ENCODE results near the gene PIAS3. TPM values are rescaled to one million over a fixed set of nuclear protein-coding genes. Genes with fewer than 3 reads are reported as not detected.

The PIAS3 gene
- total and polyA plus RNA-seq, 10 of the 15 experiments (the other 5 are each of a cell fraction or from before 2014, with no cell fraction given): 0.85 to 14.9 (median 10.6) TPM

DNA sequence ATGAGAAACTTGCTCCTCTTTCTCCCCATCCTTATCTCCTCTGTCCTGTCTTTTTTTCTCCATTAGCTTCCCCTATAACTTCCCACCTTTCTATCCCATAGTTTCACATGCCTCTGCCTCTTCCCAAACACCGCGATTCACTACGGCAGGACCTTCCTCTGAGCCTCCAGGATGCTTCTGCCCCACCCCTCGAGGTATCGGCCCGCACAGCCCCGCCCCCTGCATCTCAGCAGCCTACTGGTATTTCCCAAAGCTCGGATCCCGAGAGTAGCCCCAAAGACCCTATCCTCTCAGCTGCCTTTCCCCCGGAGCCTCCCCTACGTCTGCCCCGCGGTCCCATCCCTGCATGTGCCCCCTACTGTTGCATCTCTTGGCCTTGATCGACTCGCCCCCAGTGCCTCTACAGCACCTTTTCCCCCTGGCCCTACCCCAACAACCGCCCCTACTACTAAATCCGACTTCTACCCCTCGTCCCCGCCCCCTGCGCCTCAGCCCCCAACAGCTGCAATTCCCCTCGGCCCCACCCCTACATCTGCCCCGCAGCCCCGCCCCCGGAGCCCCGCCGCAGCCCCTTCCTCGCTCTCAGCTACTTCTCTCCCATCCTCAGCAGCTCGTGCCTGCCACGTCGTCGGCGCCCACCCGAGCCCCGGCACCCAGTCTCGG lies 512 bp downstream of the PIAS3 start:
- no peaks in the 10 kb centered on the region for H4K20me1 ChIP-seq (ENCODE audit: control insufficient read depth, insufficient read depth)
- intact Hi-C loops (cut with micrococcal nuclease; ENCODE audit: unreplicated experiment): no loop called here
- H3K4me3 ChIP-seq: peak overlapping the region; percentile 82
- no peak for FAIRE-seq
- peak overlapping the region; percentile 81 for H2AFZ ChIP-seq (ENCODE audit: control insufficient read depth, low read depth, low read length)
- 4% methylated on average over 15 of the region's 35 CpGs for WGBS (ENCODE audit: insufficient coverage, insufficient replicate concordance, low lambda C conversion rate, missing lambda C conversion rate)
- ChIA-PET SMC1A (ENCODE audit: uncharacterized antibody, unreplicated experiment) (interaction anchor here (0.6 to 4.7 kb wide), 13 partner anchors 12 to 135 kb away, joined by 3 to 54 read pairs (median 5); partner anchors contain the start of genes ANKRD34A, NUDT17, POLR3C and POLR3GL), RAD21 (ENCODE audit: unreplicated experiment) (interaction anchor here (0.6 to 4.7 kb wide), 15 partner anchors 12 to 183 kb away, joined by 3 to 69 read pairs (median 4); partner anchors contain the start of genes ANKRD34A, HJV, ITGA10 and LIX1L), POLR2A (interaction anchor here (0.6 to 4.4 kb wide), 22 partner anchors 10 to 250 kb away, joined by 3 to 25 read pairs (median 6); partner anchors contain the start of genes ANKRD34A, ANKRD35, GPR89A and LIX1L), CTCF (interaction anchor here (1.1 to 8.0 kb wide), 16 partner anchors 12 to 175 kb away, joined by 3 to 172 read pairs (median 6); partner anchors contain the start of genes ANKRD34A, ITGA10, NUDT17 and POLR3C)
- peak overlapping the region; percentile 51; the same call in 1 of the 2 replicates for H3K4me2 ChIP-seq (ENCODE audit: control insufficient read depth, insufficient read depth)
- peaks cover 4 to 5% of the 10 kb centered on the region in 2 experiments; a peak in 3 of 4 replicates for H3K36me3 ChIP-seq (ENCODE audit: control insufficient read depth in 2 of 2, insufficient read depth in 2 of 2, low read length in 1 of 2)
- in situ Hi-C loops (cut with MboI): loop anchor here (5.0 kb wide), 1 partner anchor 59 kb away; the partner anchor contains the start of gene PEX11B
- no peaks in the 10 kb centered on the region for H3K4me1 ChIP-seq (ENCODE audit: control insufficient read depth, insufficient read depth, low read length)
- DNase-seq (ENCODE audit: low read depth, low spot score): no peak
- H3K9me3 ChIP-seq (replicated peaks; ENCODE audit: control insufficient read depth, insufficient read depth, low read length): no peaks in the 10 kb centered on the region
- H3K27me3 ChIP-seq (replicated peaks in 1 of 2; ENCODE audit: control insufficient read depth in 2 of 2, insufficient read depth in 2 of 2, low read length in 1 of 2): no peaks in the 10 kb centered on the region
- peak overlapping the region; percentile 68; the same call in 1 of the 2 replicates for H3K9ac ChIP-seq (ENCODE audit: control insufficient read depth, insufficient read depth, low read length)
- BruUV-seq (replicated peaks): no TSS peak
- H3K27ac ChIP-seq (ENCODE audit: control insufficient read depth, insufficient read depth): peak overlapping the region; percentile 58
- TF ChIP-seq RUNX3 (IDR thresholded peaks at IDR 0.05; ENCODE audit: low read length): no peak
- TF ChIP-seq STAT3 (IDR thresholded peaks at IDR 0.05; ENCODE audit: low read depth, low read length): no peak
- TF ChIP-seq NR2F1 (conservative IDR thresholded peaks at IDR 0.05): no peak
- TF ChIP-seq, protein P1, sequence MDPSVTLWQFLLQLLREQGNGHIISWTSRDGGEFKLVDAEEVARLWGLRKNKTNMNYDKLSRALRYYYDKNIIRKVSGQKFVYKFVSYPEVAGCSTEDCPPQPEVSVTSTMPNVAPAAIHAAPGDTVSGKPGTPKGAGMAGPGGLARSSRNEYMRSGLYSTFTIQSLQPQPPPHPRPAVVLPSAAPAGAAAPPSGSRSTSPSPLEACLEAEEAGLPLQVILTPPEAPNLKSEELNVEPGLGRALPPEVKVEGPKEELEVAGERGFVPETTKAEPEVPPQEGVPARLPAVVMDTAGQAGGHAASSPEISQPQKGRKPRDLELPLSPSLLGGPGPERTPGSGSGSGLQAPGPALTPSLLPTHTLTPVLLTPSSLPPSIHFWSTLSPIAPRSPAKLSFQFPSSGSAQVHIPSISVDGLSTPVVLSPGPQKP (IDR thresholded peaks at IDR 0.05; ENCODE audit: low read depth, low read length): no peak
- no peak for TF ChIP-seq CREM (IDR thresholded peaks at IDR 0.05; ENCODE audit: low read depth)
- no peak for TF ChIP-seq ZNF274 (IDR thresholded peaks at IDR 0.05; ENCODE audit: insufficient read depth, insufficient read length)
- TF ChIP-seq NFIC (IDR thresholded peaks at IDR 0.05; ENCODE audit: low read depth, low read length): no peak
- TF ChIP-seq, protein P2, sequence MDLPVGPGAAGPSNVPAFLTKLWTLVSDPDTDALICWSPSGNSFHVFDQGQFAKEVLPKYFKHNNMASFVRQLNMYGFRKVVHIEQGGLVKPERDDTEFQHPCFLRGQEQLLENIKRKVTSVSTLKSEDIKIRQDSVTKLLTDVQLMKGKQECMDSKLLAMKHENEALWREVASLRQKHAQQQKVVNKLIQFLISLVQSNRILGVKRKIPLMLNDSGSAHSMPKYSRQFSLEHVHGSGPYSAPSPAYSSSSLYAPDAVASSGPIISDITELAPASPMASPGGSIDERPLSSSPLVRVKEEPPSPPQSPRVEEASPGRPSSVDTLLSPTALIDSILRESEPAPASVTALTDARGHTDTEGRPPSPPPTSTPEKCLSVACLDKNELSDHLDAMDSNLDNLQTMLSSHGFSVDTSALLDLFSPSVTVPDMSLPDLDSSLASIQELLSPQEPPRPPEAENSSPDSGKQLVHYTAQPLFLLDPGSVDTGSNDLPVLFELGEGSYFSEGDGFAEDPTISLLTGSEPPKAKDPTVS (IDR thresholded peaks at IDR 0.05; ENCODE audit: low read depth, low read length): no peak
- 0 out of 2 replicates have a peak, but pooled peaks have one; percentile 15 for TF ChIP-seq ASH2L (IDR thresholded peaks at IDR 0.05; ENCODE audit: borderline replicate concordance, low read depth)
- no peak for TF ChIP-seq SREBF1 (IDR thresholded peaks at IDR 0.05; ENCODE audit: low read length)
- TF ChIP-seq SUPT20H (IDR thresholded peaks at IDR 0.05; ENCODE audit: borderline replicate concordance, control insufficient read depth, low read depth, low read length): no peak
- TF ChIP-seq LARP7 (IDR thresholded peaks at IDR 0.05): no peak
- TF ChIP-seq ZNF207 (IDR thresholded peaks at IDR 0.05; ENCODE audit: borderline replicate concordance): no peak
- TF ChIP-seq, protein P3, sequence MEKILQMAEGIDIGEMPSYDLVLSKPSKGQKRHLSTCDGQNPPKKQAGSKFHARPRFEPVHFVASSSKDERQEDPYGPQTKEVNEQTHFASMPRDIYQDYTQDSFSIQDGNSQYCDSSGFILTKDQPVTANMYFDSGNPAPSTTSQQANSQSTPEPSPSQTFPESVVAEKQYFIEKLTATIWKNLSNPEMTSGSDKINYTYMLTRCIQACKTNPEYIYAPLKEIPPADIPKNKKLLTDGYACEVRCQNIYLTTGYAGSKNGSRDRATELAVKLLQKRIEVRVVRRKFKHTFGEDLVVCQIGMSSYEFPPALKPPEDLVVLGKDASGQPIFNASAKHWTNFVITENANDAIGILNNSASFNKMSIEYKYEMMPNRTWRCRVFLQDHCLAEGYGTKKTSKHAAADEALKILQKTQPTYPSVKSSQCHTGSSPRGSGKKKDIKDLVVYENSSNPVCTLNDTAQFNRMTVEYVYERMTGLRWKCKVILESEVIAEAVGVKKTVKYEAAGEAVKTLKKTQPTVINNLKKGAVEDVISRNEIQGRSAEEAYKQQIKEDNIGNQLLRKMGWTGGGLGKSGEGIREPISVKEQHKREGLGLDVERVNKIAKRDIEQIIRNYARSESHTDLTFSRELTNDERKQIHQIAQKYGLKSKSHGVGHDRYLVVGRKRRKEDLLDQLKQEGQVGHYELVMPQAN (conservative IDR thresholded peaks at IDR 0.05): peak; percentile 35; the same call in 1 of the 2 replicates
- TF ChIP-seq, protein P4, sequence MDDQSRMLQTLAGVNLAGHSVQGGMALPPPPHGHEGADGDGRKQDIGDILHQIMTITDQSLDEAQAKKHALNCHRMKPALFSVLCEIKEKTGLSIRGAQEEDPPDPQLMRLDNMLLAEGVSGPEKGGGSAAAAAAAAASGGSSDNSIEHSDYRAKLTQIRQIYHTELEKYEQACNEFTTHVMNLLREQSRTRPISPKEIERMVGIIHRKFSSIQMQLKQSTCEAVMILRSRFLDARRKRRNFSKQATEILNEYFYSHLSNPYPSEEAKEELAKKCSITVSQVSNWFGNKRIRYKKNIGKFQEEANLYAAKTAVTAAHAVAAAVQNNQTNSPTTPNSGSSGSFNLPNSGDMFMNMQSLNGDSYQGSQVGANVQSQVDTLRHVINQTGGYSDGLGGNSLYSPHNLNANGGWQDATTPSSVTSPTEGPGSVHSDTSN (IDR thresholded peaks at IDR 0.05; ENCODE audit: insufficient replicate concordance, low read depth, low read length): no peak
- ATAC-seq: peak; percentile 54
- no peaks in the 10 kb centered on the region for H3K79me2 ChIP-seq (ENCODE audit: control insufficient read depth, insufficient read depth, low read length)
